Activated T-cell treated with anti-CD3 and anti-CD28 coated beads for 48 hours (primary cell): Measurements from ENCODE around the gene PALLD.
"Not testable (repeated sequence)": the region's sequence is repeated elsewhere in the genome, so short reads cannot be mapped to it uniquely, and the experiment has no call there.

ENCODE experiments used
- DNase-seq: peaks from one replicate; pipeline ENCODE4 v3.0.0-alpha.2; 2020; ENCODE audit warnings: low read depth

The PALLD gene

DNA sequence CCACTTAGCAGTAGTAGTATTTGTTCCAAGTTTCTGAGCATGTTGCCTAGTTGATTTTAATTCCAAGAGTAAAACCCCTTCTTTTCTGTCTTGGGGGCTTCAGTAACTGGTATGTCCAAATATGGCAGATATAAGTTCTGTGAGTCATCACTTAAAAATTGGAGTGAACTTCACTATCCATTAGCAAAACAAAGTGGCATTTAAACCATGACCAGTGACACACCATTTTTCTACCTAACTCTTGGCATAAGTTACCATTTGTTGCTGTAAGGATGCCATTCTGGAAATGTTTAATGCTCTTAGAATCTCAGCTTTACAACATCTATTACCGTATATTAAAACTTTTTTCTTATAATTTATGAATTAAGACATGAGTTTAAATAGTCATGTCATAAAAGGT, 411.2 kb downstream of the PALLD start:
- DNase-seq: no peak

GRCh38 chr4:168908851-168909273, 412.0 kb downstream of the PALLD start:
- DNase-seq: no peak

DNA sequence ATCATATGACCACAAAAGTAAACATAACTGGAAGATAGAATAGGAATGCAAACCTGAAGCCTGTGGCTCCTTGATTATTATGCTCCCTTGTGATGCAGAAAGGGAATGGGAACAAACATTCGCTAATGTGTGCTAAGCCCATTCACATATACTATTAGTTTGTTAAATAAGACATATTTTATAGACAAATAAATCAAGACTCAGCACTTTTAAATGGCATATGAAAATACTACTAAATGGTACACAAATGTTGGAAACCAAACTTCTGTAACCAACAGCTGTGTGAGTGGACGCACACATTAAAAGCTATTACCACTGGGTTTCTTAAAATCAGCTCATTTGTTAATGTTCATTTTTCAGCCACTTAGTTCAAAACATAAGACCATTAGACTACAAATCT, 417.2 kb downstream of the PALLD start:
- DNase-seq: no peak

GRCh38 chr4:168917138-168917779, 420.4 kb downstream of the PALLD start:
- DNase-seq: no peak

DNA sequence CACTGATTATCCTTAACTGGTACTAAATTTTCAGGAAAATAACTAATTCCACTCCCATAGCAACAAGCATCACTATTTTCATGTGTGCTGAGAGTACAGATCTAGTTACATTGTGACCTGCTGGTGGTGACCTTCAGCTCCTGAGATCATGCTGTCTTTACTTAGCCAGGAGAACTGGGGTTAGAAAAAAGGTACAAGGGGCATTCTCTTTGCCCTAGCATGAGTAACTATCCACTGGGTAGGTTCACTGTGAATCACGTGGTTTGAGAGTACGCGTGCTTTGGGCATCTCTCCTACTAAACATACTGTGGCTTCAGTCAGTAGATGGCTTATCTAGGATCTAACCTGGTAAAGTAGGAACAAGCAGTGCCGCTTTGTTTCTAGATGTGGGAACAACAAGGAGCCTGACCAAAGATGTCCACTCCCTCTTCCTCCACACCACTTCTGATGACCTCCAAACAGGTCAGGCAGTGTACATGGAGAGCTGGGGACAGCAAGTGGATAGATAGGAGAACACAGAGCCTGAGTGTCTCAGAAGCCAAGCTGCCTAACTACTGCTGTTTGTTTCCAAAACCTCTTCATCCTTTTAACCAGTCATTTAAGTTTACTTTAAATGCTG, 423.0 kb downstream of the PALLD start:
- no peak for DNase-seq

- DNase-seq: no peak
Observed at GRCh38 chr4:168920441-168921065, 423.7 kb downstream of the PALLD start.

GRCh38 chr4:168923526-168924194, 426.8 kb downstream of the PALLD start:
- peak; percentile 3 for DNase-seq

GRCh38 chr4:168924667-168925066, 427.8 kb downstream of the PALLD start:
- no peak for DNase-seq

GRCh38 chr4:168925789-168926490, 429.1 kb downstream of the PALLD start:
- DNase-seq: no peak

GRCh38 chr4:168928346-168928745, 431.5 kb downstream of the PALLD start:
- no peak for DNase-seq

- no peak for DNase-seq
Observed at GRCh38 chr4:168928875-168929274, 432.0 kb downstream of the PALLD start.

GRCh38 chr4:168930413-168931196, 433.8 kb downstream of the PALLD start:
- no peak for DNase-seq

GRCh38 chr4:168931215-168931650, 434.4 kb downstream of the PALLD start:
- no peak for DNase-seq

GRCh38 chr4:168932138-168932537, 435.3 kb downstream of the PALLD start:
- DNase-seq: no peak

DNA sequence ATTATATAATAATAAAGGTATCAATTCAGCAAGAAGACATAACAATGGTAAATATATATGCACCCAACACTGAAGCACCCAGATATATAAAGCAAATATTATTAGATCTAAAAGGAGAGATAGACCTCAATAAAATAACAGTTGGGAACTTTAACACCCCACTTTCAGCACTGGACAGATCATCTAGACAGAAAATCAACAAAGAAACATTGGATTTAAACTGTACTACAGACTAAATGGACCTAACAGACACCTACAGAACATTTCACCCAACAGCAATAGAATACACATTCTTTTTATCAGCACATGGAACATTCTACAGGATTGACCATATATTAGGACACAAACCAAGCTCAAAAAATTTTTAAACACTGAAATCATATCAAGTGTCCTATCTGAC, 436.6 kb downstream of the PALLD start:
- DNase-seq: no peak

- DNase-seq: not testable (repeated sequence)
Observed at GRCh38 chr4:168937473-168937872, 440.6 kb downstream of the PALLD start.

DNA sequence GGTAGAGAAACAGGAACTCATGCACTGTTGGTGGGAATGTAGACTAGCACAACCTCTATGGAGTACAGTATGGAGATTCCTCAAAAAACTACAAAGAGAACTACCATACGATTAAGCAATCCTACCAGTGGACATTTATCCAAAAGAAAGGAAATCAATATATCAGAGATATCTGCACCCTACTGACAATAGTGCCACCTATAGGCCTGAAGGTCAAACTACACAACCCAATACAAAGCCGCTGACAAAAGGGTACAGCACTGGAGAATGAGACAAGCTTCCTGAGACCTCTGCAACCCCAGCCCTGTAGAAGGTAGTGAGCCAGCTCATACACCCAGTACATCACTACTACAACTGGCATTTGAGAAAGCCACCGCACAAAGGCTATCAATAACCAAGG, 446.1 kb downstream of the PALLD start:
- no peak for DNase-seq

DNA sequence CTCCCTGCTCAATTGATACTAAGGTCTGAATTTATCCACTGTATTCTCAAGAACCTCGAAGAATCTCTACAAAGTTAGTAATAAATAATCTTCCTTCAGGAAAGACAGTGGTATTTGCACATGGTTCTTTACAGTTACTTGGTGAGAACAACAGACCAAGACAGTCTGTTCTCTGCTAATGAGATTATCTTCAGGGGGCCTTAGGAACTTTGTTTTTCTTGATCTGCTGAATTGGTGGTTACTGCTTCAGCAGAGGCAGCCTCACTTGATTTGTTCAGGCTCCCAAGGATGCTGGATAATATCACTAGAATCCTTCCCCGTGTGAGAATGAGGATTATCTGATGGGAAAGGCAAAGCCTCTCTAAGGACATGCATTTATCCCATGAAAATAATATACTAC, 448.4 kb downstream of the PALLD start:
- no peak for DNase-seq

- DNase-seq: not testable (repeated sequence)
Observed at GRCh38 chr4:168952821-168953246, 456.0 kb downstream of the PALLD start.

DNA sequence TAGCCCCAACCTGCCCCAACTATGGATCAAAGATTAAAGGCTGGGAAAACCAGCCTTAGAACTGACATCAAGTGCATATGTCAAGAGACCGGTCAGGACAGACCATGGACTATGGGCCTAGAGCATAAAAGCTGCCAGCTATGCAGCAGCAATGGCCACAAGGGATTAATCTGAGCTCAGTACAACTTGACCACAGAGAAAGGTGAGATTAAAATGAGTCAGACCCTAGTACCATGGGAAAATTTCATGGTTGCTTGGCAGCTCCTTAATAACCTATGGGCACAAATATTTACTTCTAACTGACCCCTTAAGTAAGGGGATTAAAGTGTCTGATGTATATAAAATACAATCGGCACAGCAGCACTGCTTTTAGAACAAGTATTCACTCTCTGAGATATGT, 458.8 kb downstream of the PALLD start:
- no peak for DNase-seq

DNA sequence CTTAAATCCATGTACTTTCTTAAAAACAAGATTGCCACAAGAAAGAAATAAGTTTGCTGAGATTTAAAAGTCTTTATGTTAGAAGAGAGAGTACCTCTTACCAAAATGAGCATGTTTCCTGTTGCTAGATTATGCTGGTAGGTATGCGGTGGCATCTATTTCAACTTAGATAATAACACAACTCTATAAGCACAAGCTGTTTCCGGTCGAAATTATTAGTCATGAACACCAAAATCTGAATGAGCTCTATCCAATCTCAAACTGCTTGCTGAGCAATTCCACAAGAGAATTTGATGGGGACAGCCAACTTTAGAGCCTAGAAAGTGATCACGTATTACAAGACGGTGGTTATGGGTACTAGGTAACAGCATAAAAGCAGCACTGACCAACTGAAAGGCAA, 463.9 kb downstream of the PALLD start:
- no peak for DNase-seq
